Astrocyte (in vitro differentiated cells and primary cell): ENCODE data around the gene COQ10A.

Experiments
- EZH2 ChIP-seq: IDR thresholded peaks from 2 replicates; pipeline ENCODE4 v1.6.1; 2012; ENCODE audit warnings: mild to moderate bottlenecking, low read length, inconsistent platforms; ENCODE audit not compliant: insufficient read depth
- TF ChIP-seq, protein P1 (sequence below): IDR thresholded peaks from 2 replicates; pipeline ENCODE4 v1.5.1; 2011; ENCODE audit warnings: low read depth, mild to moderate bottlenecking, inconsistent platforms, low read length, moderate library complexity; ENCODE audit not compliant: insufficient read depth

DNA sequence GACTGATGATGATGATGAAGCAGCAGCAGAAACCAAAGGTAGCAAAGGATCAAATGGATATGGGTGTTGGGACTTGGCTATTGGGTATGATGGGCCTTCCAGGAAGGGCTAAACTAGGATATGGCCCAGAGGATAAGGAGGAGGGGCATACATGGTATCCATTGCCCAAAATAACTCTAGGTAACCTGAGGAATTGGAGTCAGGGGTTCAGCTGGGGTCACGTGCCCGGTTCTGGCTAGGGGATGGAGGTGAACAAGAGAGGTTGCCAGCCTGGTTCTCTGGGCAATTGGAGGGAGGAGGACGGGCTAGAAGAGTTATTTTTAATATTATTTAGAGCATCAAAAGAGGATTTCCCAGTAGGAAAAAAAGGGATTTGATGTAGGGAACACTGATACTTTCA, 5.8 kb upstream of the COQ10A start:
- TF ChIP-seq, protein P1, sequence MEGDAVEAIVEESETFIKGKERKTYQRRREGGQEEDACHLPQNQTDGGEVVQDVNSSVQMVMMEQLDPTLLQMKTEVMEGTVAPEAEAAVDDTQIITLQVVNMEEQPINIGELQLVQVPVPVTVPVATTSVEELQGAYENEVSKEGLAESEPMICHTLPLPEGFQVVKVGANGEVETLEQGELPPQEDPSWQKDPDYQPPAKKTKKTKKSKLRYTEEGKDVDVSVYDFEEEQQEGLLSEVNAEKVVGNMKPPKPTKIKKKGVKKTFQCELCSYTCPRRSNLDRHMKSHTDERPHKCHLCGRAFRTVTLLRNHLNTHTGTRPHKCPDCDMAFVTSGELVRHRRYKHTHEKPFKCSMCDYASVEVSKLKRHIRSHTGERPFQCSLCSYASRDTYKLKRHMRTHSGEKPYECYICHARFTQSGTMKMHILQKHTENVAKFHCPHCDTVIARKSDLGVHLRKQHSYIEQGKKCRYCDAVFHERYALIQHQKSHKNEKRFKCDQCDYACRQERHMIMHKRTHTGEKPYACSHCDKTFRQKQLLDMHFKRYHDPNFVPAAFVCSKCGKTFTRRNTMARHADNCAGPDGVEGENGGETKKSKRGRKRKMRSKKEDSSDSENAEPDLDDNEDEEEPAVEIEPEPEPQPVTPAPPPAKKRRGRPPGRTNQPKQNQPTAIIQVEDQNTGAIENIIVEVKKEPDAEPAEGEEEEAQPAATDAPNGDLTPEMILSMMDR = no peak
- TF ChIP-seq EZH2 = no peak
